Thyroid gland (tissue), 4 donors: ENCODE data around the gene ARID3A. TPM values are rescaled to one million over a fixed set of nuclear protein-coding genes. Genes with fewer than 3 reads are reported as not detected.

Source experiments
- DNase-seq, 2 donors: peaks; one replicate each; pipeline ENCODE4 v3.0.0-alpha.2; 2019
- H3K27ac ChIP-seq, 3 donors: fragments of 200-600 bp; sonication (generic); 1 replicate in 2 of 3; 2 replicates in 1 of 3; pipeline ENCODE4 v1.5.1; 2016 to 2019; ENCODE audit warnings: mild to moderate bottlenecking in 1 of 3, moderate library complexity in 1 of 3
- H3K27me3 ChIP-seq: fragments of 200-600 bp; sonication (generic); one replicate; pipeline ENCODE4 v1.5.1; 2019
- H3K36me3 ChIP-seq, 2 donors: fragments of 200-600 bp; sonication (generic); one replicate each; pipeline ENCODE4 v1.5.1; 2016 to 2019
- H3K4me1 ChIP-seq, 2 donors: fragments of 200-600 bp; sonication (generic); one replicate each; pipeline ENCODE4 v1.5.1; 2017 to 2019
- H3K4me3 ChIP-seq, 3 donors: fragments of 200-600 bp; sonication (generic); replicated peaks in 1 of 3; 1 replicate in 2 of 3; 2 replicates in 1 of 3; pipeline ENCODE4 v1.5.1; 2016; ENCODE audit warnings: mild to moderate bottlenecking in 1 of 3
- H3K9me3 ChIP-seq: fragments of 200-600 bp; sonication (generic); one replicate; pipeline ENCODE4 v1.5.1; 2017
- CTCF ChIP-seq, 6 experiments: fragments of 200-600 bp in 3 of 6; fragments of 450-650 bp in 3 of 6; sonication (generic) in 3 of 6; IDR thresholded peaks; one replicate each; pipeline ENCODE4 v1.5.1; 2016 to 2019; ENCODE audit warnings: antibody characterized with exemption in 6 of 6, mild to moderate bottlenecking in 2 of 6, inconsistent platforms in 1 of 6, moderate library complexity in 1 of 6
- POLR2A ChIP-seq, 2 donors: fragments of 450-650 bp; IDR thresholded peaks; one replicate each; pipeline ENCODE4 v1.6.1; 2017; ENCODE audit warnings: antibody characterized with exemption in 2 of 2, mild to moderate bottlenecking in 2 of 2, moderate library complexity in 1 of 2
- WGBS, 2 donors: methylation state at CpG; one replicate each; pipeline ENCODE4 v1.1.5; 2017; 5-methylcytosine and 5-hydroxymethylcytosine counted together
- intact Hi-C: fragments of 100-400 bp; cut with DNase I; formaldehyde crosslinking; loops from one replicate; pipeline ENCODE4 v1.15.1; 2023
- total RNA-seq, 4 donors: library from RNA; depleted of rRNA; stranded (reverse); fragments of >200 nt; gene quantifications; one replicate each; pipeline ENCODE4 v1.2.3, GENCODE V29; 2016

Gene ARID3A
- total RNA-seq, 4 donors from 2014 or later = 2.6 to 7.7 (median 3.9) TPM

GRCh38 chr19:885536-886224 is 40.2 kb upstream of the ARID3A start:
- H3K36me3 ChIP-seq = peaks cover 29 to 35% of the 10 kb centered on the region in 2 donors
- intact Hi-C loops = no loop called here

GRCh38 chr19:887072-887471 is 38.8 kb upstream of the ARID3A start:
- no peaks in the 10 kb centered on the region for H3K9me3 ChIP-seq
- TF ChIP-seq POLR2A (IDR thresholded peaks at IDR 0.05) (no peak), CTCF (IDR thresholded peaks at IDR 0.05) (no peak)
- intact Hi-C loops = no loop called here
- peaks cover 2 to 4% of the 10 kb centered on the region in 2 donors for H3K4me1 ChIP-seq
- peaks cover 23 to 26% of the 10 kb centered on the region in 2 donors for H3K36me3 ChIP-seq
- no peak for DNase-seq
- no peak overlapping the region for H3K4me3 ChIP-seq
- no peaks in the 10 kb centered on the region for H3K27me3 ChIP-seq
- no peak overlapping the region for H3K27ac ChIP-seq
- WGBS, 2 donors = 82 to 86% methylated on average over 16 of the region's 16 CpGs

More at GRCh38 chr19:885536-886224, 40.2 kb upstream of the ARID3A start:
- H3K27me3 ChIP-seq = no peaks in the 10 kb centered on the region
- H3K9me3 ChIP-seq = no peaks in the 10 kb centered on the region
- no peak overlapping the region for H3K4me3 ChIP-seq
- no peak for TF ChIP-seq CTCF (IDR thresholded peaks at IDR 0.05)
- no peak for TF ChIP-seq POLR2A (IDR thresholded peaks at IDR 0.05)
- no peaks in the 10 kb centered on the region for H3K4me1 ChIP-seq
- DNase-seq = no peak
- WGBS, 2 donors = 96 to 97% methylated on average over 45 to 53 of the region's 64 CpGs
- H3K27ac ChIP-seq = no peak overlapping the region

DNA sequence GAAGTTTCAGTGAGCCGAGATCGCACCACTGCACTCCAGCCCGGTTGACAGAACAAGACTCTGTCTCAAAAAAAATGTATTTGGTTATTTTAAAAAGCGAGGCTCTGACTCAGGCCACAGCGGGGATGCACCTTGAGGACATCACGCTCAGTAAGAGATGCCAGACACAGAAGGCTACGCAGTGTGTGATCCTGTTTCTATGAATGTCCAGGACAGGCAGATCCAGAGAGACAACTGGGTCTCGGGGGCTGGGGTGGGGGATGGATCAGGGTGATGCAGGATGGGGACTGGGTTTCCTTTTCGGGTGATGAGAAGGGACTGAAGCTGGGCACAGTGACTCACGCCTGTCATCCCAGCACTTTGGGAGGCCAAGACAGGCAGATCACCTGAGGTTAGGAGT is 38.2 kb upstream of the ARID3A start:
- H3K4me1 ChIP-seq = peaks cover 6% of the 10 kb centered on the region in 2 donors
- H3K9me3 ChIP-seq = no peaks in the 10 kb centered on the region
- intact Hi-C loops = no loop called here
- no peak overlapping the region for H3K4me3 ChIP-seq
- no peaks in the 10 kb centered on the region for H3K27me3 ChIP-seq
- WGBS, 2 donors = 93 to 98% methylated on average over 8 to 10 of the region's 10 CpGs
- TF ChIP-seq CTCF (IDR thresholded peaks at IDR 0.05) (no peak), POLR2A (IDR thresholded peaks at IDR 0.05) (no peak)
- H3K36me3 ChIP-seq = peaks cover 23 to 26% of the 10 kb centered on the region in 2 donors
- no peak for DNase-seq
- H3K27ac ChIP-seq = no peak overlapping the region

DNA sequence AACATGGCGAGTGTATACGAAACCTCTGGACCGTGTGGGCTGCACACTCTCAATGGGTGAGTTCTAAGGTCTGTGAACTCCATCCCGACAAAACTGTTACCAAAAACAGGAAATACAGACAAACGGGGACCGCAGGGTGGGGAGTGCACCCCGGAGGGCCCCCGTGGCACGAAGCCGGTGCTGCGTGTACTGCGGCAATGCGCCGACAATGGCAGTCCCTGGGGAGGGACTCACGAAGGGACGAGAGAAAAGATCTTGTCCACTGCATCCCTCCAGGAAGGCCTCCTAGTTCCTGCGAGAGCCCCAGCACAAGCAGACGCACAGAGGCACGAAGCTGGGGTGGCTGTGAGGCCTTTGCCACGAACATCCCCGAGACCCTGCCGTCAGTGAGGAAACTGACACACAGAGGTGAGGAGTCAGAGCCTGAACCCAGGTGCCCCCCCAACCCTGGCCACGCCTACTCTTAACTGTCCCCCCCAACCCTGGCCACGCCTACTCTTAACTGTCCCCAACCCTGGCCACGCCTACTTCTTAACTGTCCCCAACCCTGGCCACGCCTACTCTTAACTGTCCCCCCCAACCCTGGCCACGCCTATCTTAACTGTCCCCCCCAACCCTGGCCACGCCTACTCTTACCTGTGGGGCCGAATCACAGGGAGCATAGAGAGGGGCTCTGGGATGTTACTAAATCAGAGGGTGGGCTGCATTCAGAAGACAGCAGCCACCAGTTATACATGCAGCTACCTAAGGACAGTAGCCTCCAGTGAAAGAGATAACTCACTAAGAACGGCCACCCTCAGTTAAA is 37.1 kb upstream of the ARID3A start:
- Histone ChIP-seq H3K27me3 (no peaks in the 10 kb centered on the region), H3K36me3 (peaks cover 20 to 23% of the 10 kb centered on the region in 2 donors), H3K4me3 (no peak overlapping the region), H3K27ac (no peak overlapping the region), H3K9me3 (no peaks in the 10 kb centered on the region), H3K4me1 (peaks cover 6% of the 10 kb centered on the region in 2 donors)
- DNase-seq = no peak
- 93 to 94% methylated on average over 27 to 30 of the region's 30 CpGs for WGBS, 2 donors
- TF ChIP-seq CTCF (IDR thresholded peaks at IDR 0.05) = no peak
- no peak for TF ChIP-seq POLR2A (IDR thresholded peaks at IDR 0.05)
- intact Hi-C loops = no loop called here
